ENCODE data around the gene NECAB3. TPM values are rescaled to one million over a fixed set of nuclear protein-coding genes. Genes with fewer than 3 reads are reported as not detected.
"Not testable (repeated sequence)": the region's sequence is repeated elsewhere in the genome, so short reads cannot be mapped to it uniquely, and the experiment has no call there.

NECAB3 gene
- total RNA-seq, 1 donor: 27.1 TPM

GRCh38 chr20:33648396-33649004 lies 25.7 kb downstream of the NECAB3 start:
- peaks cover 22% of the 10 kb centered on the region for H3K4me1 ChIP-seq (ENCODE audit: insufficient read depth, low read length)
- H3K9me3 ChIP-seq (ENCODE audit: low read depth, low read length): no peaks in the 10 kb centered on the region
- no peak overlapping the region for H3K27ac ChIP-seq (ENCODE audit: low read depth, low read length)
- peak overlapping the region; percentile 67 for H3K4me2 ChIP-seq (ENCODE audit: insufficient read depth, low read length)
- no peak for TF ChIP-seq CTCF (IDR thresholded peaks at IDR 0.05; ENCODE audit: extremely low read depth, low read depth, low read length)
- H4K20me1 ChIP-seq (ENCODE audit: insufficient read depth, low read length): peaks cover 29% of the 10 kb centered on the region
- no peak overlapping the region for H3K4me3 ChIP-seq (ENCODE audit: insufficient read depth, low read length)
- no peaks in the 10 kb centered on the region for H3K79me2 ChIP-seq (ENCODE audit: insufficient read depth, low read length)
- DNase-seq (ENCODE audit: insufficient read length, low spot score, missing footprints): peak; percentile 82
- H3K27me3 ChIP-seq (ENCODE audit: insufficient read depth, low read length): peaks cover 6% of the 10 kb centered on the region
- H2AFZ ChIP-seq (ENCODE audit: low read length): no peak overlapping the region
- peaks cover 20% of the 10 kb centered on the region for H3K36me3 ChIP-seq (ENCODE audit: insufficient read depth, low read length)

DNA sequence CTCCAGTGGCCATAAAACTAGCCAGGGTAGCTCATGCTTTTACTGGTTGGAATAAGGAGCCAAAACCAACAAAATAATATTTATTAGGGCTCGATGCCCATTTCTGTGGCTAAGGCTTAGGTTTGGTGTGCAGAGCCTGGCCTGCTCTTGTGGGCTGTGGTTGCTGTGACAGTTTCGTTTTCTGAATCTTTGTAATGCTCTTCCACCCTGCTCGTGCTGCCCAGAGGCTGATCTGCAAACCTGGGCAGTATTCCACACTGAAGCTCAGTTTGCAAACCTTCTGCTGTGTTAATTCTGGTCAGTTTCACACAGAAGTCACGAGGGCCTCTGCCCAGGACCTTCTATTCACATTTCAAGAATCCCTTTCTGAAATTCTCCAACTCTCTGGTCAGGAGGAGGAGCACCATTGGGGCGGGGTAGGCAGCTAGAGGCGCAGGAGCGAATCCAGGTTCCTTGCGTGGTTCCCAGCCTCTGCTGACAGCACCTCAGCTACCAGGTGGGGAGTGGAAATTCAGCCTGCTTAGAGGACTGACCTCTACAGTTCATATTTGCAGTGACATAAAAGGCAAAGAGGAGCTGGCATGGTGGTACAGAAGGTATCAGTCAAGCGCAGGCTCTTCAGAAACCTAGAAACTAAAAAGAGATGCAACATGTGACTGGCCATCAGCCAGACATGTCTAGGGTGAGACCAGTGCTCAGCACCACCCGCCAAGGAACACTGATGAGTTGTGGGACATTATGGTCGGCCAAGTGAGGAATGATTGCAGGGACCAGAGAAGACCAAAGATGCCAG lies 26.4 kb downstream of the NECAB3 start:
- Histone ChIP-seq H3K9me3 (ENCODE audit: low read depth, low read length) (no peaks in the 10 kb centered on the region), H3K4me2 (ENCODE audit: insufficient read depth, low read length) (peak overlapping the region; percentile 67), H3K4me1 (ENCODE audit: insufficient read depth, low read length) (peaks cover 20% of the 10 kb centered on the region), H3K79me2 (ENCODE audit: insufficient read depth, low read length) (no peaks in the 10 kb centered on the region), H3K36me3 (ENCODE audit: insufficient read depth, low read length) (peaks cover 20% of the 10 kb centered on the region), H2AFZ (ENCODE audit: low read length) (no peak overlapping the region), H3K27ac (ENCODE audit: low read depth, low read length) (peak overlapping the region; percentile 59), H3K4me3 (ENCODE audit: insufficient read depth, low read length) (peak overlapping the region; percentile 29), H3K27me3 (ENCODE audit: insufficient read depth, low read length) (peaks cover 6% of the 10 kb centered on the region), H4K20me1 (ENCODE audit: insufficient read depth, low read length) (peaks cover 26% of the 10 kb centered on the region)
- no peak for TF ChIP-seq CTCF (IDR thresholded peaks at IDR 0.05; ENCODE audit: extremely low read depth, low read depth, low read length)
- DNase-seq (ENCODE audit: insufficient read length, low spot score, missing footprints): peak; percentile 98

DNA sequence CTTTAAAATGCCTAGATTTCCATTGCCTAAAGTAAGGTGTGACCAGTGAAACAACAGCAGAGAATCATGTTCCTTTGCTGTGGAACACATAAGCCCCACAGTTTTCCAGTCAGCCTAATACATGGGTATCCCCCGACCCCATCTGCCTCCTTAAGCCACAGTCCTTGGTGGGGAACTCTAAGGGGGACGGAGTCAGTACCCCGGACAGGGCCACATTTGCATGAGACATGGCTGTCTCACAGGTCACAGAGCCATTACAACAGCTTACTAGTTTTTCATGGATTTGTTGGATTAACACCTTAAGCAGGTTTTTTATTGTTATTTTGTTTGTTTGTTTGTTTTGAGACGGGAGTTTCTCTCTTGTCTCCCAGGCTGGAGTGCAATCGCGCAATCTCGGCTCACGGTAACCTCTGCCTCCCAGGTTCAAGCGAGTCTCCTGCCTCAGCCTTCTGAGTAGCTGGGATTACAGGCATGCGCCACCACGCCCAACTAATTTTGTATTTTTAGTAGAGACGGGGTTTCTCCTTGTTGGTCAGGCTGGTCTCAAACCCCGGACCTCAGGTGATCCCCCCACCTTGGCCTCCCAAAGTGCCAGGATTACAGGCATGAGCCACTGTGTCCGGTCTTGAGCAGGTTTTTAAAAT lies 27.1 kb downstream of the NECAB3 start:
- not testable (repeated sequence) for H3K4me3 ChIP-seq (ENCODE audit: insufficient read depth, low read length); H3K27me3 ChIP-seq (ENCODE audit: insufficient read depth, low read length); H3K79me2 ChIP-seq (ENCODE audit: insufficient read depth, low read length); H3K9me3 ChIP-seq (ENCODE audit: low read depth, low read length); H2AFZ ChIP-seq (ENCODE audit: low read length); H3K27ac ChIP-seq (ENCODE audit: low read depth, low read length)
- Histone ChIP-seq H3K36me3 (ENCODE audit: insufficient read depth, low read length) (peaks cover 20% of the 10 kb centered on the region), H4K20me1 (ENCODE audit: insufficient read depth, low read length) (peaks cover 26% of the 10 kb centered on the region), H3K4me1 (ENCODE audit: insufficient read depth, low read length) (peaks cover 20% of the 10 kb centered on the region), H3K4me2 (ENCODE audit: insufficient read depth, low read length) (peak overlapping the region; percentile 67)
- peak; percentile 68 for DNase-seq (ENCODE audit: insufficient read length, low spot score, missing footprints)

DNA sequence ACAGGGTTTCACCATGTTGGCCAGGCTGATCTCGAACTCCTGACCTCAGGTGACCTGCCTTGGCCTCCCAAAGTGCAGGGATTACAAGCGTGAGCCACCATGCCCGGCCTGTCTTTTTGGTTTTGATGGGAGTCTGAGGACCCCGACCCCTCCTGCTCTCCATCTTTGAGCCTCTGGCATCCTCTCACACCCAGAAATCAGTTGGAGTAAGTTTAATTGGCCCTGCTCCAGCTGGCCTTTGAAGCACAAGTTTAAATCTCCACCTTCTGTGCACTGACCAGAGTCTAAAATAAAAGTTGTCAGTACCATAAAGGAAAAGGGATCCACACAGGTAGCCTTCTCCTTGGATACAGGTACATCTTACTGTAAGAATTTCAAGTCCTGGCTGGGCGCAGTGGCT lies 28.0 kb downstream of the NECAB3 start:
- Histone ChIP-seq H3K9me3 (ENCODE audit: low read depth, low read length) (no peaks in the 10 kb centered on the region), H2AFZ (ENCODE audit: low read length) (no peak overlapping the region), H3K4me1 (ENCODE audit: insufficient read depth, low read length) (peaks cover 20% of the 10 kb centered on the region), H3K79me2 (ENCODE audit: insufficient read depth, low read length) (no peaks in the 10 kb centered on the region), H3K27me3 (ENCODE audit: insufficient read depth, low read length) (peaks cover 4% of the 10 kb centered on the region), H3K36me3 (ENCODE audit: insufficient read depth, low read length) (peaks cover 23% of the 10 kb centered on the region), H3K27ac (ENCODE audit: low read depth, low read length) (no peak overlapping the region), H3K4me2 (ENCODE audit: insufficient read depth, low read length) (no peak overlapping the region), H4K20me1 (ENCODE audit: insufficient read depth, low read length) (peaks cover 26% of the 10 kb centered on the region), H3K4me3 (ENCODE audit: insufficient read depth, low read length) (no peak overlapping the region)
- no peak for TF ChIP-seq CTCF (IDR thresholded peaks at IDR 0.05; ENCODE audit: extremely low read depth, low read depth, low read length)
- DNase-seq (ENCODE audit: insufficient read length, low spot score, missing footprints): no peak

Measured in osteoblast (primary cell).